Motor neuron (in vitro differentiated cells): ENCODE measurements around the gene WNK1. TPM values are rescaled to one million over a fixed set of nuclear protein-coding genes. Genes with fewer than 3 reads are reported as not detected.

Source experiments
- ATAC-seq, 8 experiments: fragments of 200-7000 bp; cut with Tn5 transposase; replicated peaks in 6 of 8; 2 replicates each; pipeline ENCODE4 v1.8.0; 2021; ENCODE audit warnings: mild to moderate bottlenecking in 8 of 8, moderate library complexity in 8 of 8
- H3K27ac ChIP-seq, 2 donors: fragments of 250-450 bp; sonication (Bioruptor Pico); 2 replicates each; pipeline ENCODE4 v1.9.0; 2021; ENCODE audit warnings: antibody characterized with exemption in 2 of 2, mild to moderate bottlenecking in 2 of 2, moderate library complexity in 1 of 2
- H3K4me1 ChIP-seq, 2 donors: fragments of 250-450 bp; sonication (Bioruptor Pico); replicated peaks in 1 of 2; 2 replicates each; pipeline ENCODE4 v1.6.1; 2021; ENCODE audit warnings: antibody characterized with exemption in 2 of 2, mild to moderate bottlenecking in 2 of 2, moderate library complexity in 1 of 2
- H3K4me3 ChIP-seq, 5 donors: fragments of 250-450 bp; sonication (Bioruptor Pico); 2 replicates each; pipeline ENCODE4 v1.9.0; 2021; ENCODE audit warnings: antibody characterized with exemption in 5 of 5, mild to moderate bottlenecking in 5 of 5, moderate library complexity in 4 of 5
- WGBS, 10 experiments: fragments of 450-650 bp; shearing (Covaris generic); methylation state at CpG; one replicate each; pipeline ENCODE4 v1.0.0; 2022; 5-methylcytosine and 5-hydroxymethylcytosine counted together
- in situ Hi-C, 9 experiments: fragments of 400-800 bp; cut with MboI; loops; one replicate each; pipeline ENCODE4 v1.15.0; 2021; ENCODE audit warnings: low sequenced_read_pairs in 9 of 9, low pct_unique_long_range_greater_than_20kb in 2 of 9; ENCODE audit not compliant: unreplicated experiment in 9 of 9
- total RNA-seq, 8 experiments: library from RNA; unstranded; fragments of 300-600 nt; gene quantifications; 2 replicates each; pipeline versions ENCODE4 v1.2.3 to v1.2.4, GENCODE V29; 2022

WNK1 gene
- total RNA-seq, 8 experiments from 2014 or later: 40.8 to 124 (median 69.9) TPM

- 0% methylated on average over 1 to 4 of the region's 115 CpGs; no CpG with 5 or more reads in 8 of the 10 experiments for WGBS, 10 experiments
- peaks cover 10 to 18% of the 10 kb centered on the region in 2 donors for H3K4me1 ChIP-seq
- in situ Hi-C loops: loop anchor here in 1 of 9 experiments (25.0 kb wide), 1 partner anchor 166 kb away; no protein-coding TSS in a partner anchor
- peak overlapping the region; percentile 79 to 94 (median 87) for H3K4me3 ChIP-seq
- peak; percentile 31 to 50 (median 42) for ATAC-seq
- H3K27ac ChIP-seq: peak overlapping the region; percentile 96
These were observed 574 bp downstream of the WNK1 start for GRCh38 chr12:752695-753610.

GRCh38 chr12:753611-754472 lies 1.5 kb downstream of the WNK1 start:
- peak in 1 of 8 experiments; percentile 0 for ATAC-seq
- Histone ChIP-seq H3K27ac (peak overlapping the region; percentile 96), H3K4me1 (peaks cover 13 to 21% of the 10 kb centered on the region in 2 donors), H3K4me3 (peak overlapping the region; percentile 79 to 94 (median 87))
- WGBS, 10 experiments: 0 to 3% (median 1%) methylated on average over 1 to 30 of the region's 63 CpGs; no CpG with 5 or more reads in 4 of the 10 experiments
- in situ Hi-C loops: loop anchor here in 1 of 9 experiments (25.0 kb wide), 1 partner anchor 167 kb away; no protein-coding TSS in a partner anchor

GRCh38 chr12:754473-754820 lies 2.1 kb downstream of the WNK1 start:
- no peak overlapping the region for H3K27ac ChIP-seq
- no peak for ATAC-seq
- peak overlapping the region; percentile 79 to 94 (median 87) for H3K4me3 ChIP-seq
- peaks cover 13 to 22% of the 10 kb centered on the region in 2 donors for H3K4me1 ChIP-seq
- in situ Hi-C loops: loop anchor here in 1 of 9 experiments (25.0 kb wide), 1 partner anchor 167 kb away; no protein-coding TSS in a partner anchor
- 0% methylated on average over 2 to 5 of the region's 5 CpGs; no CpG with 5 or more reads in 5 of the 10 experiments for WGBS, 10 experiments

- no peak overlapping the region for H3K27ac ChIP-seq
- peaks cover 13 to 20% of the 10 kb centered on the region in 2 donors for H3K4me1 ChIP-seq
- in situ Hi-C loops: loop anchor here in 1 of 9 experiments (25.0 kb wide), 1 partner anchor 168 kb away; no protein-coding TSS in a partner anchor
- WGBS, 10 experiments: 0 to 80% (median 6%) methylated on average over 1 to 7 of the region's 7 CpGs
- ATAC-seq: no peak
- H3K4me3 ChIP-seq: peak overlapping the region; percentile 79 to 94 (median 87)
These were observed 2.6 kb downstream of the WNK1 start for GRCh38 chr12:754851-755562.

GRCh38 chr12:759628-760027 lies 7.2 kb downstream of the WNK1 start:
- Histone ChIP-seq H3K27ac (no peak overlapping the region), H3K4me3 (no peak overlapping the region), H3K4me1 (peaks cover 13 to 16% of the 10 kb centered on the region in 2 donors)
- in situ Hi-C loops: loop anchor here in 1 of 9 experiments (25.0 kb wide), 1 partner anchor 172 kb away; no protein-coding TSS in a partner anchor
- no peak for ATAC-seq
- WGBS, 10 experiments: 91 to 100% (median 100%) methylated on average over 1 of the region's 1 CpG; no CpG with 5 or more reads in 7 of the 10 experiments

GRCh38 chr12:761256-761655 lies 8.9 kb downstream of the WNK1 start:
- no peak overlapping the region for H3K4me3 ChIP-seq
- ATAC-seq: peak in 1 of 8 experiments; percentile 16
- no peak overlapping the region for H3K27ac ChIP-seq
- 40 to 100% (median 84%) methylated on average over 1 of the region's 1 CpG; no CpG with 5 or more reads in 4 of the 10 experiments for WGBS, 10 experiments
- H3K4me1 ChIP-seq: peaks cover 8 to 15% of the 10 kb centered on the region in 2 donors
- in situ Hi-C loops: loop anchor here in 1 of 9 experiments (25.0 kb wide), 1 partner anchor 174 kb away; no protein-coding TSS in a partner anchor

- Histone ChIP-seq H3K4me3 (no peak overlapping the region), H3K27ac (no peak overlapping the region), H3K4me1 (no peaks in the 10 kb centered on the region)
- ATAC-seq: no peak
- 80 to 100% (median 100%) methylated on average over 1 of the region's 1 CpG; no CpG with 5 or more reads in 2 of the 10 experiments for WGBS, 10 experiments
- in situ Hi-C loops: loop anchor here in 1 of 9 experiments (25.0 kb wide), 1 partner anchor 179 kb away; no protein-coding TSS in a partner anchor
These were observed 13.5 kb downstream of the WNK1 start for GRCh38 chr12:765840-766239.

- in situ Hi-C loops: loop anchor here in 1 of 9 experiments (25.0 kb wide), 1 partner anchor 181 kb away; no protein-coding TSS in a partner anchor
- no peaks in the 10 kb centered on the region for H3K4me1 ChIP-seq
- no peak for ATAC-seq
- WGBS, 10 experiments: 100% methylated on average over 1 of the region's 1 CpG; no CpG with 5 or more reads in 8 of the 10 experiments
- H3K4me3 ChIP-seq: no peak overlapping the region
- H3K27ac ChIP-seq: no peak overlapping the region
These were observed 16.1 kb downstream of the WNK1 start for GRCh38 chr12:768434-768833.

- no peak for ATAC-seq
- no peak overlapping the region for H3K4me3 ChIP-seq
- H3K27ac ChIP-seq: no peak overlapping the region
- WGBS, 10 experiments: 31 to 100% (median 88%) methylated on average over 1 to 2 of the region's 2 CpGs
- in situ Hi-C loops: loop anchor here in 1 of 9 experiments (25.0 kb wide), 1 partner anchor 183 kb away; no protein-coding TSS in a partner anchor
- no peaks in the 10 kb centered on the region for H3K4me1 ChIP-seq
These were observed 18.1 kb downstream of the WNK1 start for GRCh38 chr12:770479-770878.

GRCh38 chr12:772056-772697 lies 19.8 kb downstream of the WNK1 start:
- H3K27ac ChIP-seq: no peak overlapping the region
- no peak for ATAC-seq
- H3K4me1 ChIP-seq: no peaks in the 10 kb centered on the region
- in situ Hi-C loops: loop anchor here in 1 of 9 experiments (25.0 kb wide), 1 partner anchor 185 kb away; no protein-coding TSS in a partner anchor
- H3K4me3 ChIP-seq: no peak overlapping the region
- 67 to 100% (median 96%) methylated on average over 1 to 5 of the region's 5 CpGs for WGBS, 10 experiments

GRCh38 chr12:774051-774614 lies 21.8 kb downstream of the WNK1 start:
- 27 to 100% (median 88%) methylated on average over 2 to 3 of the region's 3 CpGs; no CpG with 5 or more reads in 2 of the 10 experiments for WGBS, 10 experiments
- peak in 2 of 8 experiments; percentile 25 for ATAC-seq
- H3K27ac ChIP-seq: no peak overlapping the region
- no peak overlapping the region for H3K4me3 ChIP-seq
- no peaks in the 10 kb centered on the region for H3K4me1 ChIP-seq
- in situ Hi-C loops: loop anchor here in 1 of 9 experiments (25.0 kb wide), 1 partner anchor 187 kb away; no protein-coding TSS in a partner anchor
